HG03521 (cell line): ENCODE measurements around the gene ARAP2.

Experiments
- ATAC-seq: cut with Tn5 transposase; IDR thresholded peaks from one replicate; pipeline ENCODE4 v1.9.1; 2021; ENCODE audit warnings: mild to moderate bottlenecking, moderate library complexity; ENCODE audit not compliant: unreplicated experiment

ARAP2 gene

DNA sequence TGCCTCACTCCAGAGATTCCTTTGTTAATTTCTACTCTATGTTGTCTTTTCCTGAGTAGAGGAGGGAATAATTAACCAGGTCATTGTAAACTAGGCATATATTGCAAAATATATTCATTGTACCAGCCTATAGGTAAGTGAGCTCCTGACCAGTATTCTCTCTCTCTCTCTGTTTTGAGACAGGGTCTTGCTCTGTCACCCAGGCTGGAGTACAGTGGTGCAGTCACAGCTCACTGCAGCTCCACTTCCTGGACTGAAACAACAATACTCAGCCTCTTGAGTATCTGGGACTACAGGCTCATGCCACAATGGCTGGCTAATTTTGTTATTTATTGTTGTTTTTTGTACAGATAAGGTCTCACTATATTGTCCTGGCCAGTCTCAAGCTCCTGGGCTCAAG lies 198.3 kb downstream of the ARAP2 start:
- no peak for ATAC-seq

DNA sequence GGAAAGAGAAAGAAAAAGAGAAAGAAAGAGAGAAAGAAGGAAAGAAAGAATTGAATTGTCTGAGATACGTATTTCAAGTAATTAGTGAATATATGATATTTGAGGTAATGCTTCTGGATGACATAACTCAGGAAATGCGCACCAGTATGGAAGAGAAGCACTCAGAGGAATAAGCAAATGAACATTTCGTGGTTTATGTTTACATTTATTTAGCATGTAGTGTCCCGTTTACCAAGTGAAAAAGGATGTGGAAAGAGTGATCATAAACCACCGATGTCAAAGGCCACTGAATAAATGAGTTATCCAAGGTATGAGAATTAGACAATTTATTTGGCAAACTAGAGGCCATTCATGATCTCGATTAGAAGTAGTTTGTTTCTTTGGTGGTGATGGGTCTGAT lies 200.4 kb downstream of the ARAP2 start:
- ATAC-seq = no peak

DNA sequence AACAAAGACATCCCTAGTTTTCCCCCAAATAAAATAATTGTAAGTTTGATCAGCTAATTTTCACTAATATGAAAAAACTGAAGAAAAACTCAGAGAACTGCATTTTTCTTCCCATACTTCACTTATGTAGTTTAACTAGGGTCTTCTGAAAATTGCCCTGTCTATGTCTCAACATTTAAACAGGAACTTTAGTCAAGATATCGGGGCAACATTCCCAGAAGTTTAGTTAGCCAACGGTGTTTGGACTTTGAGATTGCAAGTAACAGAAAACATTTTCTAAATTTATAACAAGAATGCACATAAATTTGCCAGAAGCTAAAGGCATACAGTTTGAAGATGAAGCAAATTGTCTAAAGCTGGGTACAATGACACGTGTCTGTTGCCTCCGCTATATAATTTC lies 201.1 kb downstream of the ARAP2 start:
- ATAC-seq = no peak

DNA sequence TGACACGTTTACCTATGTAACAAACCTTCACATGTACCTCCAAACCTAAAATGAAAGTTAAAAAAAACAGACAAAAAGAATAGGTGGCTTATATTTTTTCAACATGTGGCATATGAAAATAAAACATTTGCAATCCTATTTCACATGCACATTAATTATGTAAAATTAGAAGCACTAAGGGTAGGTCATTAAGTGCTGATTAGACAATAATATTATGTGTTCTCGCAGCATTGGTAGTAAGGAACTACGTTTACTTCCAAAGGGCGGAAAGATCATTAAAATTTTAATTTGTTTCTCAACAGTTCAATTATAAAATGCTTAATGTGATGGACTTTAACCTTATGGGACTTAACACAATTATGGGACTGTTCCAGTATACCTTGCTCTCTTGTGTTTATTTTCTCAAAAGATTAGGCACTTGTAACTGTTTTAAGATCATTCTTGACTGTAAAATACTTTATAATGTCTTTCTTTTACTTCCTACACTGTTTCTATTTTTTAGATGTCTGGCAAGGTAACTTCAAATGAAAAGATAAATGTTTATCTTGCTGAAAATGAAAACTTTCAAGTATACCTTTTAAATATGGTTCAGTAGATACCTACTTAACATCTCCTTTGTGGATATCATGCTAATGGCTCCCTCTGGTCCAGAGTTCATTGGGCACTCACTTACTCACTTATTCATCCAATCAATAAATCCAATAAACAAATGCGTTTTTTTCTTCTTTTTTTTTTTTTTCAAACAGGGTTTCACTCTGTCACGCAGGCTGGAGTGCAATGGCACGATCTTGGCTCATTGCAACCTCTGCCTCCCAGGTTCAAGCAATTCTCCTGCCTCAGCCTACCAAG lies 202.0 kb downstream of the ARAP2 start:
- no peak for ATAC-seq

DNA sequence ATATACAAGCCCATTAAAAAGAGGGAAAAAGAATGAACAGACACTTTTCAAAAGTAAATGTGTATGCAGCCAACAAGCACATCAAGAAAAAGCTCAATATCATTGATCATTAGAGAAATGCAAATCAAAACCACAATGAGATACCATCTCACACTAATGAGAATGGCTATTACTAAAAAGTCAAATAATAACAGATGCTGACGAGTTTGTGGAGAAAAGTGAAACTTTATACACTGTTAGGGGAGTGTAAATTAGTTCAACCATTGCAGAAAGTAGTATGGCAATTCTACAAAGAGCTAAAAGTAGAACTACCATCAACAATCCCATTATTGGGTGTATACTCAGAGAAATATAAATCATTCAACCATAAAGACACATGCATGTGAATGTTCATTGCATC lies 203.0 kb downstream of the ARAP2 start:
- ATAC-seq = no peak

DNA sequence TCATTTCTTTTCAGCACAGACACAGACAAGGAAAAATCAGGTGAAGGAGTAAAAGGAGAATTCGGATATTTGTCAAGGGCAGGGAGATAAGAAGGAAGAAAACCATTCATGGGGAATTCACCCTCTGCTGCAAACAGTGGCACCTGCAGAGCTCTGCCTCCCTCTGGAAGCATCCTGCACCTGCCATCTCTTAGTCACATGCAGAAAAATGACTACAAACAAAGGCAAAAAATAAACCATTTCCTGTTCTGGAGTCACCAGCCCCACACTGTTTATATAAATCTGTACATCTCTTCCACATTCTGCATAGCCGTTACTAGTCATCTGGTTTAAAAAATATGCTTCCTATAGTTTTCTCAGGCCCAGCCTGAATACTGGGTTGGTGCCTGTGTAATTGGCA lies 205.3 kb downstream of the ARAP2 start:
- no peak for ATAC-seq

DNA sequence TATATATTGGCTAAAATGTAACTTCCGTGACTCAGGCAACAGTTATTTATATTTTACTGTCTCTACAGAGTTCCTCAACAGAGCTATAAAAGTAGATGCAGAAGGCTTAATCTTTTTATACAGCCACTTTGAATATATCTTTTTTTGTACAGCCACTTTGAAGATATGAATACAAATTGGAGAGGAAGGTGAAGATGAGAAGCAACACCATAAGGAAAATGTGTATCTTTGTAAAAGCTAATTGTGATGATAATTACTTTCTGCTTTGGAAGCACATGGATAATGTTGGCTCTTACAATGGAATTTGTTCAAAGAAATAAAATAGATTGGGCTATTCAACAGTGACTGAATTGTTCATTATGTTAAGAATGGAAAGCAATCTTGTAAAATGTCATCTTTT lies 205.8 kb downstream of the ARAP2 start:
- ATAC-seq = no peak

DNA sequence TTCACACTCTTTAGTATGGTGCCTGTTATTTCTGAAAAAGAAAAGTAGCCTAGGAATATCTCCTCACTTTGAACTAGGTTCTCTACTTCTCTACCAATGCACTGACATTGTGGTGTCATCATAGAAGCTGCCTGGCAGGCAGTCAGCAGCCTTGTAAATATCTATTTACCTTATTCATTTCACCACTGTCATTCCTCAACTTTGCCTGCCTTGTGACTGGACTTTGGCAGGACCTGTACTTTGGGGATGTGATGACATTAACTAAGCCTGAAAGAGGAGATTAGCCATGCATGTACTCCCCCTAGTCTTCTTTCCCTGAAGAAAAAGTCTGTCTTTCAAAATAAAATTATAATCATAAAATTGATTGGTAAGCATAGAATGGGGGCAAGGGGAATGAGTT lies 207.2 kb downstream of the ARAP2 start:
- ATAC-seq = no peak

DNA sequence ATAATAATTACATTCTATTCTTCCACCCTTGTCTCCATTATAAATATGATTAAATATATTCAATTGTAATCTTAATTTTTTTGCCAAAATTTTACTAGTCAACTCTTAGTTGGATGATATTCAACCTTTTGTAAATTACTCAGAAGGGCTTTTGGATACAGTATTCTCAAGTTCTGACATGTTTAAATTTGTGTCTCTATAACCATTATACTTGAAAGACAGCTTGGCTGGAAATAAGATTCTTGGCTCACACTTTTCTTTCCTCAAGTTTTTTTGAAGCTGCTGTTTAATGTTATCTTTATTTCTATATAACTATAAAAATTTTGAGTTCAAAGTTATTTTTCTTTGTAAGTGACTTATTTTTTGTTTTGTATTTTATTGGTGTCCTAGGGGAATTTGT lies 214.4 kb downstream of the ARAP2 start:
- ATAC-seq = no peak

DNA sequence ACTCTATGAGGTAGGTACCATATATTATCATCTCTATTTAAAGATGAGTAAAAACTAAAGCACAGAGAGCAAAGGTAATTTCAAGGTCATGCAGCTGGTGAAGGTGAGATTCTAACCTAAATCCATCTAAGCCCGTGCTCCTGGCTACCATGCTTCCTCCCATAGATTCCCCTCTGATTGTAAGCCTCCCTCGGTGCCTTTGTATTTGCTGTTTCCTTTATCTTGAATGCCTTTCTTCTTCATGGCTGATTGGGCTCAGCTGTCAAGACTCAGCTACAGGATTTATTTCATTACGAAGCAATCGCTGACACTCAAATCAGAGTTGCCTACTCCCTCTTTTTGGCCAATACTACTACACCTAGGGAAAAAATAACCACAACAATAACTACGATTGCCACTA lies 217.1 kb downstream of the ARAP2 start:
- ATAC-seq = no peak

DNA sequence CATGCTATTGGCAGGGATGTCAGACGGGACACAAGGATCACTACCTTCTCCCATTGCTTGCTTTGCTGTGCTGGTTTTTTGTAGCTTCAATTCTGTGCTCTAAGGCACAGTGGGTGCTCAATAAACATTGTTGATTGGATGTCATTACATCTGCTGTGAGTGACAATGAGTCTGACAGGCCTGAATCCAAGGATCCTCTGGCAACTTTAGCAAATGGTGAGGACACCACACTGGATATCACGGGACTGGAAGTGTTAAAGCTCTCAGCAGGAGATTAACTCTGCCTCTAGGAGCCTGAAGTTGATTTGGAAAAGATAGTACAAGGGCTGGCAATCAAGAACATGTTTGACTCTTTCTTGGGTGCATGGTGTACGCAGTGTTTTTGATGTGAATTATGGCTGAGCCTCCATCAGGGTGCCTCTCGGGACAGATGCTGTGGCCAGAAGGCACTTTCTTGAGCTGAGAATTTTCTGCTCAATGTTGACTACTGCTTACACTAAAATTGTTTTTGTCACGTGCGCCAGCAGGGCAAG lies 217.9 kb downstream of the ARAP2 start:
- ATAC-seq = no peak

DNA sequence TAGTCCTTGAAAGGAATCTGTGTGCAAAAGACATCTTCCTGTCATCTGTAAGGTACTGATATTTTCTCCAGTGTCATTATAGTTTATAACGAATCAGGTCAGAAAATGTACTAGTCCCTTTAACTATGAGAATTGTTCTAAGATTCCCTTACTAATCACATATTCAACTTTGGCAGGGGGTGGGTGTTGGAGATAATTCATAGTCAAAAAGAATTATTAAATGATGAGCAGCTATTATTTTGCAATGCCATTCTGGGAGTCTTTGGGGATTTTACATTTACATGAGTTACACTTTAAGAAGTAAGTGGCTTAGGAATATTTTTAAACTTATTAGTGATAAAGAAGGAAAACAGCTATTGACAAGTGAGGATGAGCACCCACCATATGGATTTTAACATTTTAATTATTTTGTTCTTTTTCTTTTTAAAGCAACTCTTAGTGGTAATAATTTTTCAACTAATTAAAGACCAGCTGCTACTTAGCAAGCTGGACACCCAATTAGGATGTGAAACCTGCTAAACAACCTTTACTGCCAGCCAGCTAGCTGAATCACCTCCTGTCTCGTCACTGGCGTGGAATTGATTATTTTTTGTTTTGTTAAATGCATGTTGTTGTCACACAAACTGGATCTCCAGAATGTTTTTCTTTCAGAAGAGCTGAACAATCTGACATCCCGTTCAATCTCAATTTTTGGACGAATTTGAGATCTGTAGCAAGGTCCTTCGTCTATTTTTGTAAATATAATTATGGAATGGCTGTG lies 219.2 kb downstream of the ARAP2 start:
- ATAC-seq = no peak

DNA sequence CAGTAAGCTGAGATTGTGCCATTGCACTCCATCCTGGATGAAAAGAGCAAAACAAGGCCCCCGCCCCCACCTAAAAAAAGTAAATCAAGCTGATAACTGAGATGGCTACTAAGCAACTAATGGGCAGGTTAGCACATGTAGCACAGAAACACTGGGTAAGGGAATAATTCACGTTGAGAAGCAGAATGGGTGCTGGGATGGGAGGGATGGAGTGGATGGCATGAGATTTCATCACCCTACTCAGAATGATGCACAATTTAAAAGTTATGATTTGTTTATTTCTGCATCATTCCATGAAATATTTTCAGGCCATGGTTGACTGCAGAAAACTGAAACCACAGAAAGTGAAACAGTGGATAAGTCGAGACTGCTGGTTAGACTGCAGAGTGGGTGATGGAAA lies 224.0 kb downstream of the ARAP2 start:
- ATAC-seq = no peak
